Mucosa of stomach (tissue), 1 donor: ENCODE results near the gene SCN10A.

Experiments
- H3K27me3 ChIP-seq: one replicate; pipeline ENCODE4 v1.7.0; 2013; ENCODE audit warnings: mild to moderate bottlenecking, low read length; ENCODE audit not compliant: control insufficient read depth, insufficient read depth
- H3K36me3 ChIP-seq: one replicate; pipeline ENCODE4 v1.7.0; 2013; ENCODE audit warnings: low read length; ENCODE audit not compliant: control insufficient read depth, insufficient read depth
- H3K4me1 ChIP-seq: one replicate; pipeline ENCODE4 v1.7.0; 2013; ENCODE audit warnings: mild to moderate bottlenecking, low read length; ENCODE audit not compliant: control insufficient read depth, insufficient read depth
- H3K4me3 ChIP-seq: one replicate; pipeline ENCODE4 v1.7.0; 2013; ENCODE audit warnings: low read length
- H3K9ac ChIP-seq: one replicate; pipeline ENCODE4 v1.7.0; 2013; ENCODE audit warnings: mild to moderate bottlenecking, low read length, moderate library complexity
- H3K9me3 ChIP-seq: one replicate; pipeline ENCODE4 v1.7.0; 2013; ENCODE audit warnings: mild to moderate bottlenecking, low read length, moderate library complexity; ENCODE audit not compliant: control insufficient read depth
- donor health status: Pancreatic carcinoma.

Gene SCN10A

GRCh38 chr3:38658841-38659240, 157.2 kb downstream of the SCN10A start:
- peaks cover 35% of the 10 kb centered on the region for H3K27me3 ChIP-seq
- peaks cover 3% of the 10 kb centered on the region for H3K9me3 ChIP-seq
- no peaks in the 10 kb centered on the region for H3K4me1 ChIP-seq
- H3K4me3 ChIP-seq: no peak overlapping the region
- no peaks in the 10 kb centered on the region for H3K36me3 ChIP-seq
- no peak overlapping the region for H3K9ac ChIP-seq

- Histone ChIP-seq H3K4me1 (no peaks in the 10 kb centered on the region), H3K9me3 (no peaks in the 10 kb centered on the region), H3K4me3 (no peak overlapping the region), H3K27me3 (peaks cover 39% of the 10 kb centered on the region), H3K36me3 (no peaks in the 10 kb centered on the region), H3K9ac (no peak overlapping the region)
Observed at GRCh38 chr3:38657369-38657768, 158.6 kb downstream of the SCN10A start.

GRCh38 chr3:38655708-38656300, 160.2 kb downstream of the SCN10A start:
- H3K4me3 ChIP-seq: no peak overlapping the region
- H3K9me3 ChIP-seq: no peaks in the 10 kb centered on the region
- H3K27me3 ChIP-seq: peaks cover 43% of the 10 kb centered on the region
- H3K36me3 ChIP-seq: no peaks in the 10 kb centered on the region
- no peak overlapping the region for H3K9ac ChIP-seq
- H3K4me1 ChIP-seq: no peaks in the 10 kb centered on the region

GRCh38 chr3:38653685-38654537, 162.1 kb downstream of the SCN10A start:
- Histone ChIP-seq H3K9ac (no peak overlapping the region), H3K27me3 (peaks cover 49% of the 10 kb centered on the region), H3K36me3 (no peaks in the 10 kb centered on the region), H3K9me3 (no peaks in the 10 kb centered on the region), H3K4me3 (no peak overlapping the region), H3K4me1 (peaks cover 3% of the 10 kb centered on the region)

- peaks cover 7% of the 10 kb centered on the region for H3K4me1 ChIP-seq
Observed at GRCh38 chr3:38652934-38653333, 163.1 kb downstream of the SCN10A start.

GRCh38 chr3:38651153-38651789, 164.7 kb downstream of the SCN10A start:
- Histone ChIP-seq H3K27me3 (peaks cover 43% of the 10 kb centered on the region), H3K9me3 (no peaks in the 10 kb centered on the region), H3K36me3 (no peaks in the 10 kb centered on the region), H3K4me1 (peaks cover 7% of the 10 kb centered on the region), H3K9ac (no peak overlapping the region), H3K4me3 (no peak overlapping the region)

More at GRCh38 chr3:38652934-38653333, 163.1 kb downstream of the SCN10A start:
- Histone ChIP-seq H3K4me3 (no peak overlapping the region), H3K9me3 (no peaks in the 10 kb centered on the region), H3K27me3 (peaks cover 50% of the 10 kb centered on the region), H3K36me3 (no peaks in the 10 kb centered on the region), H3K9ac (no peak overlapping the region)

- Histone ChIP-seq H3K4me1 (peaks cover 7% of the 10 kb centered on the region), H3K36me3 (no peaks in the 10 kb centered on the region), H3K4me3 (no peak overlapping the region), H3K9ac (no peak overlapping the region), H3K9me3 (no peaks in the 10 kb centered on the region), H3K27me3 (peaks cover 43% of the 10 kb centered on the region)
Observed at GRCh38 chr3:38650248-38650951, 165.6 kb downstream of the SCN10A start.

- no peaks in the 10 kb centered on the region for H3K9me3 ChIP-seq
- peaks cover 43% of the 10 kb centered on the region for H3K27me3 ChIP-seq
- no peak within 1 kb of the TSS for H3K4me3 ChIP-seq
- peak within 1 kb of the TSS; percentile 4 for H3K9ac ChIP-seq
- H3K4me1 ChIP-seq: peaks cover 7% of the 10 kb centered on the region
- no peaks in the 10 kb centered on the region for H3K36me3 ChIP-seq
Observed at GRCh38 chr3:38649500-38650247, 166.3 kb downstream of the SCN10A start, which contains the start of gene SCN5A. Gene SCN5A (minus strand): TSS chr3:38649687. CDS start chr3:38633307, 16,380 bp downstream.

- H3K9me3 ChIP-seq: no peaks in the 10 kb centered on the region
- H3K4me1 ChIP-seq: peaks cover 7% of the 10 kb centered on the region
- peak overlapping the region; percentile 4 for H3K9ac ChIP-seq
- H3K27me3 ChIP-seq: peaks cover 39% of the 10 kb centered on the region
- H3K36me3 ChIP-seq: no peaks in the 10 kb centered on the region
- H3K4me3 ChIP-seq: no peak overlapping the region
Observed at GRCh38 chr3:38648659-38649499, 167.1 kb downstream of the SCN10A start.

GRCh38 chr3:38648024-38648658, 167.9 kb downstream of the SCN10A start:
- H3K9me3 ChIP-seq: no peaks in the 10 kb centered on the region
- no peaks in the 10 kb centered on the region for H3K36me3 ChIP-seq
- H3K9ac ChIP-seq: no peak overlapping the region
- peaks cover 7% of the 10 kb centered on the region for H3K4me1 ChIP-seq
- peaks cover 39% of the 10 kb centered on the region for H3K27me3 ChIP-seq
- H3K4me3 ChIP-seq: no peak overlapping the region
